Fibroblast of the aortic adventitia (primary cell): ENCODE results near the gene TRPM5. TPM values are rescaled to one million over a fixed set of nuclear protein-coding genes. Genes with fewer than 3 reads are reported as not detected.

Experiments used
- DNase-seq: peaks from one replicate; pipeline ENCODE4 v3.0.0-alpha.2; 2010; ENCODE audit warnings: low read depth
- H3K4me3 ChIP-seq: 2 replicates; pipeline ENCODE4 v1.5.1; 2011; ENCODE audit warnings: low read depth, mild to moderate bottlenecking, control low read depth, low read length, moderate library complexity
- CTCF ChIP-seq: IDR thresholded peaks from 2 replicates; pipeline ENCODE4 v1.5.1; 2011; ENCODE audit warnings: mild to moderate bottlenecking, low read length, control low read depth, inconsistent platforms; ENCODE audit not compliant: insufficient read depth
- total RNA-seq: library from RNA; depleted of rRNA; stranded (reverse); fragments of >200 nt; gene quantifications from 2 replicates; pipeline ENCODE4 v1.2.3, GENCODE V29; 2012; ENCODE audit warnings: low replicate concordance

TRPM5 gene
- total RNA-seq, 1 donor = not detected

- peak; percentile 24 for DNase-seq
- no peak for TF ChIP-seq CTCF
Measured at GRCh38 chr11:2399488-2400068, 44.7 kb downstream of the TRPM5 start.

GRCh38 chr11:2398664-2399355 is 45.5 kb downstream of the TRPM5 start:
- H3K4me3 ChIP-seq = peak overlapping the region; percentile 75
- DNase-seq = no peak
- no peak for TF ChIP-seq CTCF

More at GRCh38 chr11:2399488-2400068, 44.7 kb downstream of the TRPM5 start:
- H3K4me3 ChIP-seq = peak overlapping the region; percentile 75

- no peak for TF ChIP-seq CTCF
- DNase-seq = no peak
- no peak overlapping the region for H3K4me3 ChIP-seq
Measured at GRCh38 chr11:2397005-2397404, 47.3 kb downstream of the TRPM5 start.

GRCh38 chr11:2396471-2396870 is 47.8 kb downstream of the TRPM5 start:
- no peak for TF ChIP-seq CTCF
- H3K4me3 ChIP-seq = no peak overlapping the region

GRCh38 chr11:2395856-2396255 is 48.5 kb downstream of the TRPM5 start:
- TF ChIP-seq CTCF = no peak
- no peak overlapping the region for H3K4me3 ChIP-seq
- no peak for DNase-seq

More at GRCh38 chr11:2396471-2396870, 47.8 kb downstream of the TRPM5 start:
- DNase-seq = no peak

- no peak for TF ChIP-seq CTCF
- DNase-seq = no peak
- H3K4me3 ChIP-seq = no peak overlapping the region
Measured at GRCh38 chr11:2395211-2395730, 49.0 kb downstream of the TRPM5 start.

GRCh38 chr11:2394818-2395105 is 49.6 kb downstream of the TRPM5 start:
- TF ChIP-seq CTCF = no peak
- H3K4me3 ChIP-seq = no peak overlapping the region
- no peak for DNase-seq
